Ovary (tissue), 3 donors: ENCODE data around the gene SENP7.

ENCODE experiments used
- CTCF ChIP-seq, 3 donors: fragments of 450-650 bp in 2 of 3; fragments of 200-600 bp in 1 of 3; IDR thresholded peaks; one replicate each; pipeline versions ENCODE4 v1.5.1 to v1.8.0; 2016 to 2022; ENCODE audit warnings: antibody characterized with exemption in 3 of 3, mild to moderate bottlenecking in 1 of 3
- EP300 ChIP-seq: sonication (generic); formaldehyde crosslinking; IDR thresholded peaks from one replicate; pipeline ENCODE4 v1.6.1; 2017; ENCODE audit warnings: antibody characterized with exemption
- donor health status: DM: no; HTN: no; CAD: no.

- no peak for TF ChIP-seq EP300
- no peak for TF ChIP-seq CTCF (IDR thresholded peaks at IDR 0.05)
Observed at GRCh38 chr3:101329016-101329673, 183.9 kb downstream of the SENP7 start.
